Adrenal gland (tissue), 5 donors: ENCODE data around the gene SSPN.

Experiments used
- POLR2A ChIP-seq, 2 donors: fragments of 450-650 bp; IDR thresholded peaks; one replicate each; pipeline ENCODE4 v1.6.1; 2017; ENCODE audit warnings: antibody characterized with exemption in 2 of 2, mild to moderate bottlenecking in 2 of 2, moderate library complexity in 1 of 2
- TF ChIP-seq, protein P1 (sequence below), 6 experiments: fragments of 450-650 bp in 4 of 6; fragments of 200-600 bp in 2 of 6; sonication (generic) in 1 of 6; IDR thresholded peaks; 1 replicate in 5 of 6; 2 replicates in 1 of 6; pipeline versions ENCODE4 v1.5.1 to v1.8.0; 2016 to 2021; ENCODE audit warnings: antibody characterized with exemption in 6 of 6, mild to moderate bottlenecking in 2 of 6, moderate library complexity in 1 of 6
- donor health status: DM: no; HTN: no; CAD: no.

DNA sequence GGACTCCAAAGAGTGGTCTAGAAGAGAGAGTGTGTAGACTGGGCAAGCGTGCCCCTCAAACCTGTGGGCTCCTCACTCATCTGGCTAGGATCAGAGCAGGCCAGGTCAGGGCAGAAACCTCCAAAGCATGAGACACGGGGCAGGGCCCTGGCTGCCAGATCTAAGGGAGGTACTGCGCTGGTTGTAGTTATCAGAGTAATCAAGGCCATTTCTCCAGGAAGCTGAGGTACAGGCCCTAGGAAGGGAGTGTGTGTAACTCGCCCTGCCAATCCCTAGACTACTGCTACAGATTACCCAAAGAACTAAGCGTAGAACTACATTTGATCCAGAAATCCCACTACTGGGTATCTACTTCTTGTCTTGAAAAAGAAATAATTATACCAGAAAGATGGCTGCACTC is 84.5 kb downstream of the SSPN start:
- TF ChIP-seq, protein P1, sequence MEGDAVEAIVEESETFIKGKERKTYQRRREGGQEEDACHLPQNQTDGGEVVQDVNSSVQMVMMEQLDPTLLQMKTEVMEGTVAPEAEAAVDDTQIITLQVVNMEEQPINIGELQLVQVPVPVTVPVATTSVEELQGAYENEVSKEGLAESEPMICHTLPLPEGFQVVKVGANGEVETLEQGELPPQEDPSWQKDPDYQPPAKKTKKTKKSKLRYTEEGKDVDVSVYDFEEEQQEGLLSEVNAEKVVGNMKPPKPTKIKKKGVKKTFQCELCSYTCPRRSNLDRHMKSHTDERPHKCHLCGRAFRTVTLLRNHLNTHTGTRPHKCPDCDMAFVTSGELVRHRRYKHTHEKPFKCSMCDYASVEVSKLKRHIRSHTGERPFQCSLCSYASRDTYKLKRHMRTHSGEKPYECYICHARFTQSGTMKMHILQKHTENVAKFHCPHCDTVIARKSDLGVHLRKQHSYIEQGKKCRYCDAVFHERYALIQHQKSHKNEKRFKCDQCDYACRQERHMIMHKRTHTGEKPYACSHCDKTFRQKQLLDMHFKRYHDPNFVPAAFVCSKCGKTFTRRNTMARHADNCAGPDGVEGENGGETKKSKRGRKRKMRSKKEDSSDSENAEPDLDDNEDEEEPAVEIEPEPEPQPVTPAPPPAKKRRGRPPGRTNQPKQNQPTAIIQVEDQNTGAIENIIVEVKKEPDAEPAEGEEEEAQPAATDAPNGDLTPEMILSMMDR (IDR thresholded peaks at IDR 0.05): no peak
- TF ChIP-seq POLR2A (IDR thresholded peaks at IDR 0.05): no peak
